GM23248 (cell line): ENCODE results near the gene SCD5. TPM values are rescaled to one million over a fixed set of nuclear protein-coding genes. Genes with fewer than 3 reads are reported as not detected.

ENCODE experiments used
- DNase-seq: peaks from one replicate; pipeline ENCODE4 v3.0.0-alpha.2; 2015
- H2AFZ ChIP-seq: fragments of 200-600 bp; sonication (generic); 2 replicates; pipeline ENCODE4 v1.6.1; 2016; ENCODE audit warnings: antibody characterized with exemption
- H3F3A ChIP-seq: fragments of 200-600 bp; sonication (generic); 2 replicates; pipeline ENCODE4 v1.6.1; 2016; ENCODE audit warnings: mild to moderate bottlenecking, antibody characterized with exemption, mixed run types; ENCODE audit not compliant: insufficient read depth
- H3K27ac ChIP-seq: fragments of 200-600 bp; sonication (generic); 2 replicates; pipeline ENCODE4 v1.5.1; 2016; ENCODE audit warnings: mild to moderate bottlenecking
- H3K27me3 ChIP-seq: fragments of 200-600 bp; sonication (generic); replicated peaks from 2 replicates; pipeline ENCODE4 v1.6.1; 2016; ENCODE audit warnings: mild to moderate bottlenecking; ENCODE audit not compliant: insufficient read depth
- H3K36me3 ChIP-seq: fragments of 200-600 bp; sonication (generic); 2 replicates; pipeline ENCODE4 v1.6.1; 2016; ENCODE audit warnings: low read depth, mild to moderate bottlenecking
- H3K4me1 ChIP-seq: fragments of 200-600 bp; sonication (generic); 2 replicates; pipeline ENCODE4 v1.6.1; 2016; ENCODE audit warnings: mild to moderate bottlenecking; ENCODE audit not compliant: insufficient read depth
- H3K4me2 ChIP-seq: fragments of 200-600 bp; sonication (generic); one replicate; pipeline ENCODE4 v1.6.1; 2016; ENCODE audit warnings: mild to moderate bottlenecking; ENCODE audit not compliant: unreplicated experiment
- H3K4me3 ChIP-seq: fragments of 200-600 bp; sonication (generic); 2 replicates; pipeline ENCODE4 v1.5.1; 2016; ENCODE audit warnings: mild to moderate bottlenecking
- H3K79me2 ChIP-seq: fragments of 200-600 bp; sonication (generic); 2 replicates; pipeline ENCODE4 v1.6.1; 2016; ENCODE audit warnings: mild to moderate bottlenecking; ENCODE audit not compliant: insufficient read depth
- H3K9ac ChIP-seq: fragments of 200-600 bp; sonication (generic); 2 replicates; pipeline ENCODE4 v1.6.1; 2016; ENCODE audit warnings: mild to moderate bottlenecking
- H3K9me2 ChIP-seq: fragments of 200-600 bp; sonication (generic); 2 replicates; pipeline ENCODE4 v1.6.1; 2016; ENCODE audit warnings: mixed run types, mild to moderate bottlenecking, moderate library complexity; ENCODE audit not compliant: insufficient read depth
- H3K9me3 ChIP-seq: fragments of 200-600 bp; sonication (generic); one replicate; pipeline ENCODE4 v1.6.1; 2017; ENCODE audit warnings: low read depth
- H4K20me1 ChIP-seq: fragments of 200-600 bp; sonication (generic); 2 replicates; pipeline ENCODE4 v1.6.0; 2016; ENCODE audit not compliant: insufficient read depth
- EZH2 ChIP-seq: fragments of 200-600 bp; sonication (generic); IDR thresholded peaks from 2 replicates; pipeline ENCODE4 v1.6.1; 2018; ENCODE audit warnings: antibody characterized with exemption, mild to moderate bottlenecking; ENCODE audit not compliant: insufficient read depth, poor library complexity, severe bottlenecking
- EZH2phosphoT487 ChIP-seq: fragments of 200-600 bp; sonication (generic); IDR thresholded peaks from 2 replicates; pipeline ENCODE4 v1.6.1; 2018; ENCODE audit warnings: antibody characterized with exemption, moderate library complexity, mild to moderate bottlenecking, low read depth; ENCODE audit not compliant: insufficient read depth
- WGBS, 2 experiments: methylation state at CpG; one replicate each; pipeline ENCODE4 v1.1.6; 2015 to 2017; ENCODE audit warnings: low lambda C conversion rate in 2 of 2, low coverage in 1 of 2; ENCODE audit errors: missing lambda C conversion rate in 2 of 2; 5-methylcytosine and 5-hydroxymethylcytosine counted together
- in situ Hi-C: fragments of 300-500 bp; cut with MboI; formaldehyde crosslinking; loops from 2 replicates; pipeline ENCODE4 v1.15.0; 2020
- polyA plus RNA-seq: library from polyadenylated mRNA; unstranded; fragments of >200 nt; fragmentation: Nextera tagmentation; extraction: Ambion mirVana; gene quantifications from 2 replicates; pipeline ENCODE4 v1.2.1, GENCODE V29; 2016
- total RNA-seq: library from RNA; depleted of rRNA; stranded (reverse); fragments of >200 nt; shearing (Covaris generic); gene quantifications from 2 replicates; pipeline ENCODE4 v1.2.3, GENCODE V29; 2014

The SCD5 gene
- total and polyA plus RNA-seq, 2 experiments from 2014 or later, result 12.5 to 39.8 TPM

DNA sequence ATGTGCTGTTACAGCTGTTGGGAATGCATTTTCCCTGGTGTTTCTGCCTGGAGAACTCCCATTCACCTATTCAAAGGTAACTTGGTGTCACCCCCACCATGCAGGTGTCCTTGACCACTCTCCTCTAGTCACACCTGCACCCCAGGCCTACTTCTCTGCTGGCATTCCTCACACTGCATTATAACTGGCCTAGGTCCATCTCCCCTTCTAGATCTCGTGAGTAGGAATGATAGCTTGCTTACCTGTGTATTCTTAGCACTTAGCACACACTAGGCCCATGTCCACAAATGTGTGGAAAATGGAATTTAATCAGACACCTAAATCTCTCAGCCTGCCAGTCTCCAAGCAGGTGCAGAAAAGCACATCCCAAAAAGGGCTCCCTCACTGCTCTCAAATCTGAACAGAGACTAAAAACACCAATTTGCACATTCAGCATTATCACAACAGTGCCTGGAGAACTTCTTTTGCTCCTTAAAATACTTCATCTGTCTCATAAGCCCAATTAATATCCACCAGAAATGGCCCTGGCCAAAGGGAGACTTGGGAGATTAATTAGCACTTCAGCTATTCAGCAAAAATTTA, 18.3 kb downstream of the SCD5 start:
- 50 to 71% methylated on average over 1 of the region's 1 CpG for WGBS, 2 experiments
- H3K79me2 ChIP-seq, result peaks cover 93% of the 10 kb centered on the region
- no peak overlapping the region for H2AFZ ChIP-seq
- no peaks in the 10 kb centered on the region for H3K36me3 ChIP-seq
- H3K27me3 ChIP-seq, result no peaks in the 10 kb centered on the region
- peaks cover 33% of the 10 kb centered on the region for H3F3A ChIP-seq
- H3K9me3 ChIP-seq, result no peaks in the 10 kb centered on the region
- TF ChIP-seq EZH2phosphoT487 (no peak), EZH2 (no peak)
- no peak for DNase-seq
- no peaks in the 10 kb centered on the region for H4K20me1 ChIP-seq
- H3K4me3 ChIP-seq, result no peak overlapping the region
- in situ Hi-C loops, result no loop called here
- no peaks in the 10 kb centered on the region for H3K9me2 ChIP-seq
- no peak overlapping the region for H3K27ac ChIP-seq
- H3K4me1 ChIP-seq, result peaks cover 35% of the 10 kb centered on the region
- peak overlapping the region; percentile 3; the same call in 1 of the 2 replicates for H3K9ac ChIP-seq
- H3K4me2 ChIP-seq, result no peak overlapping the region

DNA sequence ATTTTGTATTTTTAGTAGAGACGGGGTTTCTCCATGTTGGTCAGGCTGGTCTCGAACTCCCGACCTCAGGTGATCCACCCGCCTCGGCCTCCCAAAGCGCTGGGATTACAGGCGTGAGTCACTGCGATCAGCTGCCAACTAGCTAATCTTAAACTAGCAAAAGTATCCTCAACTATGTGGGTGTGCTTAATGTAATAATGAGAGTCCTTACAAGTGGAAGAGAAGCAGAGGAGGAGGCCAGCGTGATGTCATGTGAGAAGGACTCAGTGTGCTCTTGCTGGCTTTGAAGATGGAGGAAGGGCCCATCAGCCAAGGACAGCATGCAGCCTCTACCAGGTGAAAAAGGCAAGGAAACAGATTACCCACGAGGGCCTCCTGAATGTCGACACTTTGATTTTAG, 19.6 kb downstream of the SCD5 start:
- TF ChIP-seq EZH2phosphoT487 (no peak), EZH2 (no peak)
- Histone ChIP-seq H3K9me3 (no peaks in the 10 kb centered on the region), H4K20me1 (no peaks in the 10 kb centered on the region), H3K36me3 (no peaks in the 10 kb centered on the region), H3K4me2 (no peak overlapping the region), H3F3A (peaks cover 33% of the 10 kb centered on the region), H3K27ac (no peak overlapping the region), H2AFZ (no peak overlapping the region), H3K4me3 (no peak overlapping the region), H3K4me1 (peaks cover 37% of the 10 kb centered on the region), H3K27me3 (no peaks in the 10 kb centered on the region), H3K79me2 (peaks cover 90% of the 10 kb centered on the region), H3K9me2 (no peaks in the 10 kb centered on the region), H3K9ac (no peak overlapping the region)
- no peak for DNase-seq
- in situ Hi-C loops, result no loop called here
- 93 to 94% methylated on average over 11 of the region's 11 CpGs for WGBS, 2 experiments

DNA sequence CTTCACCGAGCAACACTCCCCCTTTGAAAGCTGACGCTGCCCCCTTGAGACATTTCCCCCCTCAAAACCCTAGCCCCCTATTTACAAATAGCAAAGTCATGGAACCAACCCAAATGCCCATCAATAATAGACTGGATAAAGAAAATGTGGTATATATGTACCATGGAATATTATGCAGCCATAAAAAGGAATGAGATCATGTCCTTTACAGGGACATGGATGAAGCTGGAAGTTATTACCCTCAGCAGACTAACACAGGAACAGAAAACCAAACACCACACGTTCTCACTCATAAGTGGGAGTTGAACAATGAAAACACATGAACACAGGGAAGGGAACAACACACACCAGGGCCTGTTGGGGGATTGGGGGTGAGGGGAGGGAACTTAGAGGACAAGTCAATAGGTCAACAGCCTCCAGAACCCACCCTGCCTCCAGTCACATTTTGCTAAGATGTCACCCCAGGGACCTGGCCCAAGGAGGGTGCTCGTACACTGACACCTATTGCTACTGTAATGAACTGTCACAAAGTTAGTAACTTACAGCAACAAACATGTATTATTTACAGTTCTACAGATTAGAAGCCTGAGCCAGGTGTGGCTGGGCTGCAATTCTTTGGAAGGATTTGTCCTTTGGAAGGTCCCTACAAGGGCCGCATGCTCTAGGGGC, 20.6 kb downstream of the SCD5 start:
- Histone ChIP-seq H4K20me1 (no peaks in the 10 kb centered on the region), H3K79me2 (peaks cover 87% of the 10 kb centered on the region), H3K9ac (no peak overlapping the region), H3K27ac (no peak overlapping the region), H3K9me3 (no peaks in the 10 kb centered on the region), H3K4me3 (no peak overlapping the region), H2AFZ (no peak overlapping the region), H3F3A (peaks cover 32% of the 10 kb centered on the region; the same call in 1 of the 2 replicates), H3K27me3 (no peaks in the 10 kb centered on the region), H3K4me1 (peaks cover 39% of the 10 kb centered on the region), H3K4me2 (no peak overlapping the region), H3K36me3 (no peaks in the 10 kb centered on the region), H3K9me2 (no peaks in the 10 kb centered on the region)
- no peak for DNase-seq
- in situ Hi-C loops, result no loop called here
- TF ChIP-seq EZH2phosphoT487 (no peak), EZH2 (no peak)
- 95% methylated on average over 5 of the region's 5 CpGs for WGBS, 2 experiments

DNA sequence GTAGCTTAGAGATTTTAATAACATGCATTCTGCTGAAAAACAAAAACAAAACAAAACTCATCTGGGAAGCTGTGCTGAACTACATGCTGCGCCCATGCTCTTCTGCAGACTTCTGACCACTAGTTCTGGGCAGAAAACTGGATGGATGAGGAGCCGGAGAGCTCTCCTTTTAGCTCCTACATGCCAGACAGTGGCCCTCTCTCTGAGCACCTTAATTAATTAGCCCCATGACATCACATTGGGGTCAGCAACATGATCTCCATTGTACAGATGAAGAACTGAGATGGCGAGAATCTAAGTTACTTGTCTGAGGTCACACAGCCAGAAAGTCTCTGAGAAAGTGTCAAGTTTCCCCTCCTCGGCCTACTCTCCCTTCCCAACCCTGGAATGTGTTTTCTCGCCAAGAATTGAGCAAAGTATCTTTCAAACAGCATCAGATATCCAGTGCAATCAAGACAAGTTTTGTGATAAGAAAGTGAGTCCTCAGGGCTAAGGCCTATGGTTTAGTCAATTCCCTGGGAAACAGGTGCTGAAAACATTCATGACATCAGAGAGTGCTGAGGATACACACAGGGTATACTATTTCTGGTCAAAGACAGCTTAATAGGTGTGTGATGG, 21.6 kb downstream of the SCD5 start:
- WGBS, 2 experiments, result 62 to 65% methylated on average over 5 of the region's 5 CpGs
- H3K79me2 ChIP-seq, result peaks cover 87% of the 10 kb centered on the region
- H3K9ac ChIP-seq, result no peak overlapping the region
- no peak for TF ChIP-seq EZH2phosphoT487
- TF ChIP-seq EZH2, result no peak
- peaks cover 32% of the 10 kb centered on the region; the same call in 1 of the 2 replicates for H3F3A ChIP-seq
- no peaks in the 10 kb centered on the region for H3K9me2 ChIP-seq
- peak; percentile 56 for DNase-seq
- H2AFZ ChIP-seq, result no peak overlapping the region
- peak overlapping the region; percentile 39 for H3K4me2 ChIP-seq
- no peaks in the 10 kb centered on the region for H4K20me1 ChIP-seq
- H3K4me1 ChIP-seq, result peaks cover 43% of the 10 kb centered on the region
- no peaks in the 10 kb centered on the region for H3K27me3 ChIP-seq
- H3K9me3 ChIP-seq, result no peaks in the 10 kb centered on the region
- H3K36me3 ChIP-seq, result no peaks in the 10 kb centered on the region
- no peak overlapping the region for H3K4me3 ChIP-seq
- no peak overlapping the region for H3K27ac ChIP-seq
- in situ Hi-C loops, result no loop called here
